A549 (cell line): ENCODE results near the gene PRR22. TPM values are rescaled to one million over a fixed set of nuclear protein-coding genes. Genes with fewer than 3 reads are reported as not detected.

Experiments used
- ATAC-seq, 2 experiments: fragments of 200-7000 bp in 1 of 2; fragments of >200 bp in 1 of 2; cut with Nextera tagmentation in 1 of 2; cut with Tn5 transposase in 1 of 2; 3 replicates each; pipeline versions ENCODE4 v1.8.0 to v1.9.1; 2018 to 2020; ENCODE audit warnings: mild to moderate bottlenecking in 1 of 2, moderate library complexity in 1 of 2
- CTCF ChIA-PET: fragments of 300-600 bp; sonication (Branson Sonifier 250); formaldehyde crosslinking; extraction: SDS; loops from one replicate; lab custom pipeline; 2021; ENCODE audit warnings: antibody characterized with exemption, inconsistent platforms; lab: Yijun Ruan, JAX
- POLR2A ChIA-PET: fragments of 350-600 bp; formaldehyde crosslinking; extraction: SDS; loops from one replicate; lab custom pipeline; 2021; ENCODE audit warnings: antibody characterized with exemption, inconsistent platforms; lab: Yijun Ruan, JAX
- DNase-seq, 2 experiments: peaks; one replicate each; pipeline versions ENCODE4 v3.0.0 to v3.0.0-alpha.2; 2011 to 2016; ENCODE audit warnings: low read depth in 1 of 2, low spot score in 1 of 2
- FAIRE-seq: peaks from 2 replicates; lab custom pipeline; 2011; peaks lifted over from hg19 to GRCh38; lab: Jason Lieb, UNC
- H3K27ac ChIP-seq, 2 experiments: fragments of >200 bp; sonication (Bioruptor Twin); formaldehyde crosslinking; 3 replicates each; pipeline ENCODE4 v1.5.1; 2016 to 2017
- H3K4me1 ChIP-seq: fragments of >200 bp; sonication (Bioruptor Twin); formaldehyde crosslinking; 3 replicates; pipeline ENCODE4 v1.6.1; 2016
- H3K4me2 ChIP-seq: fragments of >200 bp; sonication (Bioruptor Twin); formaldehyde crosslinking; 3 replicates; pipeline ENCODE4 v1.6.1; 2016
- H3K4me3 ChIP-seq: fragments of >200 bp; sonication (Bioruptor Twin); formaldehyde crosslinking; 3 replicates; pipeline ENCODE4 v1.5.1; 2016
- H3K9me3 ChIP-seq: fragments of >200 bp; sonication (Bioruptor Twin); formaldehyde crosslinking; 3 replicates; pipeline ENCODE4 v1.6.1; 2016
- CEBPB ChIP-seq, 2 experiments: fragments of >200 bp in 1 of 2; sonication (Bioruptor Twin) in 1 of 2; formaldehyde crosslinking in 1 of 2; IDR thresholded peaks; 2 replicates each; pipeline ENCODE4 v1.6.1; 2012 to 2016
- CHD4 ChIP-seq: fragments of 200-600 bp; sonication (generic); IDR thresholded peaks from 2 replicates; pipeline ENCODE4 v1.6.1; 2016; ENCODE audit warnings: antibody characterized with exemption, mild to moderate bottlenecking, borderline replicate concordance
- EHMT2 ChIP-seq: fragments of 200-600 bp; sonication (generic); IDR thresholded peaks from 2 replicates; pipeline ENCODE4 v1.6.1; 2016; ENCODE audit warnings: antibody characterized with exemption, low read depth, mild to moderate bottlenecking, moderate library complexity
- FOXS1 ChIP-seq: fragments of 250-450 bp; sonication (Bioruptor Pico); IDR thresholded peaks from 2 replicates; pipeline ENCODE4 v1.5.0; 2020; ENCODE audit warnings: mild to moderate bottlenecking, moderate library complexity
- GATA3 ChIP-seq: IDR thresholded peaks from 2 replicates; pipeline ENCODE4 v1.6.1; 2012; ENCODE audit warnings: borderline replicate concordance
- HDAC2 ChIP-seq: fragments of 200-600 bp; sonication (generic); IDR thresholded peaks from 2 replicates; pipeline ENCODE4 v1.6.1; 2016
- HOXB5 ChIP-seq: fragments of 250-450 bp; sonication (Bioruptor Pico); IDR thresholded peaks from 2 replicates; pipeline ENCODE4 v1.5.0; 2020; ENCODE audit warnings: mild to moderate bottlenecking, moderate library complexity
- JUNB ChIP-seq: fragments of >200 bp; sonication (Bioruptor Twin); formaldehyde crosslinking; IDR thresholded peaks from 2 replicates; pipeline ENCODE4 v1.6.1; 2016
- KDM1A ChIP-seq: fragments of 200-600 bp; sonication (generic); IDR thresholded peaks from 2 replicates; pipeline ENCODE4 v1.6.1; 2016; ENCODE audit warnings: low read depth, mild to moderate bottlenecking
- KDM5A ChIP-seq: fragments of 200-600 bp; sonication (generic); IDR thresholded peaks from 2 replicates; pipeline ENCODE4 v1.6.1; 2016; ENCODE audit warnings: antibody characterized with exemption, mild to moderate bottlenecking
- MAFK ChIP-seq: fragments of 450-650 bp; IDR thresholded peaks from 2 replicates; pipeline ENCODE4 v1.6.1; 2014; ENCODE audit not compliant: partially characterized antibody
- MAZ ChIP-seq: fragments of 150-350 bp; IDR thresholded peaks from 2 replicates; pipeline ENCODE4 v1.6.1; 2014; ENCODE audit warnings: antibody characterized with exemption, low read depth, low read length, borderline replicate concordance
- MYC ChIP-seq: IDR thresholded peaks from 2 replicates; pipeline ENCODE4 v1.6.1; 2012; ENCODE audit warnings: mild to moderate bottlenecking, inconsistent platforms, low read length, improper control_type of control experiment, borderline replicate concordance
- PHF8 ChIP-seq: fragments of 200-600 bp; sonication (generic); IDR thresholded peaks from 2 replicates; pipeline ENCODE4 v1.6.1; 2016; ENCODE audit warnings: low read depth, mild to moderate bottlenecking, antibody characterized with exemption, moderate library complexity, borderline replicate concordance
- RAD21 ChIP-seq, 2 experiments: fragments of >200 bp in 1 of 2; sonication (Bioruptor Twin) in 1 of 2; formaldehyde crosslinking in 1 of 2; IDR thresholded peaks in 1 of 2; conservative IDR thresholded peaks in 1 of 2; 2 replicates in 1 of 2; 3 replicates in 1 of 2; pipeline ENCODE4 v1.6.1; 2012 to 2018; ENCODE audit warnings: inconsistent platforms in 1 of 2
- RCOR1 ChIP-seq: fragments of 150-350 bp; IDR thresholded peaks from 2 replicates; pipeline ENCODE4 v1.6.1; 2014; ENCODE audit warnings: antibody characterized with exemption, low read length, low read depth
- SMC3 ChIP-seq: fragments of >200 bp; sonication (Bioruptor Twin); formaldehyde crosslinking; IDR thresholded peaks from 3 replicates; pipeline ENCODE4 v1.6.1; 2018; ENCODE audit warnings: inconsistent platforms
- TP53 ChIP-seq: fragments of 250-450 bp; sonication (Bioruptor Pico); IDR thresholded peaks from 2 replicates; pipeline ENCODE4 v1.5.0; 2021; ENCODE audit warnings: mild to moderate bottlenecking, moderate library complexity
- ZC3H11A ChIP-seq: fragments of 450-650 bp; IDR thresholded peaks from 2 replicates; pipeline ENCODE4 v1.6.1; 2014; ENCODE audit warnings: antibody characterized with exemption, mild to moderate bottlenecking
- ZFP36 ChIP-seq: fragments of 450-650 bp; IDR thresholded peaks from 2 replicates; pipeline ENCODE4 v1.6.1; 2014; ENCODE audit warnings: borderline replicate concordance; ENCODE audit not compliant: partially characterized antibody
- WGBS: methylation state at CpG from one replicate; pipeline ENCODE4 v1.1.6; 2017; ENCODE audit errors: missing lambda C conversion rate; 5-methylcytosine and 5-hydroxymethylcytosine counted together
- polyA plus RNA-seq, 4 experiments: library from polyadenylated mRNA; depleted of rRNA in 3 of 4; stranded (reverse); fragments of >200 nt; fragmentation: RNase III in 1 of 4; extraction: RNeasy Plus Mini Kit Qiagen cat#74134 plus additional on column Dnase treatment in 1 of 4; gene quantifications; 2 replicates in 3 of 4; 3 replicates in 1 of 4; pipeline ENCODE4 v1.2.3, GENCODE V29; 2011 to 2017
- TF ChIP-seq, protein P1 (sequence below): IDR thresholded peaks from 2 replicates; pipeline ENCODE4 v1.6.1; 2012
- TF ChIP-seq, protein P2 (sequence below): IDR thresholded peaks from 2 replicates; pipeline ENCODE4 v1.6.1; 2012; ENCODE audit warnings: low read depth, borderline replicate concordance
- TF ChIP-seq, protein P3 (sequence below): fragments of 450-650 bp; IDR thresholded peaks from 2 replicates; pipeline ENCODE4 v1.6.1; 2014; ENCODE audit warnings: antibody characterized with exemption
- TF ChIP-seq, protein P4 (sequence below): IDR thresholded peaks from 2 replicates; pipeline ENCODE4 v1.6.1; 2012
- TF ChIP-seq, protein P5 (sequence below): fragments of >200 bp; sonication (Bioruptor Twin); formaldehyde crosslinking; IDR thresholded peaks from 3 replicates; pipeline ENCODE4 v1.5.1; 2016
- TF ChIP-seq, protein P6 (sequence below): fragments of 200-600 bp; sonication (generic); IDR thresholded peaks from 2 replicates; pipeline ENCODE4 v1.6.1; 2016; ENCODE audit warnings: antibody characterized with exemption, mild to moderate bottlenecking, moderate library complexity

Gene PRR22
- polyA plus RNA-seq, 2 of the 4 experiments (the other 2 are of a cell fraction): 0.65 to 2.2 TPM

DNA sequence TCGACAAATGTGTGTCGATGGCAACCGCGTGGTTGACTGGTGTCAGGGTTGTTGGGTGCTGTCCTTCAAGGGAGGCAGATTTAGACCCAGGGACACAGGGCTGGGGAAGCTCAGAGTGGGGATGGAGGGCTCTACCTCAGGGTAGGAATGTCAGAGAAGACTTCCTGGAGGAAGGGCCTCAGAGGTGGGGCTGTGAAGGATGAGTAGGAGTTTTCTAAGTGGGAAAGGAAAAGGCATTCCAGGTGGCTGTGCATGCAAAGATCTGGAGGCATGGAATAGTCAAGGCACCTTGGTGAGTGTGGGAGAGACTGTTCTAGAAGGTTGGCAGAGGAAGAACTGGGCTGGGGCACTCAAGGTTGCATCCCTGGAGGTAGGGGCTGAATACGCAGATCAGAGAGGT lies 22.4 kb upstream of the PRR22 start:
- FAIRE-seq (no peak), DNase-seq (no peak), ATAC-seq (no peak)
- no peak overlapping the region for H3K27ac ChIP-seq
- H3K4me3 ChIP-seq: no peak overlapping the region
- no peak for TF ChIP-seq FOXS1
- TF ChIP-seq, protein P1, sequence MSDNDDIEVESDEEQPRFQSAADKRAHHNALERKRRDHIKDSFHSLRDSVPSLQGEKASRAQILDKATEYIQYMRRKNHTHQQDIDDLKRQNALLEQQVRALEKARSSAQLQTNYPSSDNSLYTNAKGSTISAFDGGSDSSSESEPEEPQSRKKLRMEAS: no peak
- no peak for TF ChIP-seq CHD4
- no peak for TF ChIP-seq CEBPB (IDR thresholded peaks at IDR 0.05)
- no peak for TF ChIP-seq HDAC2
- TF ChIP-seq HOXB5 (CRISPR knock-in tag): no peak
- TF ChIP-seq ZFP36: no peak
- H3K9me3 ChIP-seq: no peaks in the 10 kb centered on the region
- ChIA-PET CTCF (interaction anchor here (0.7 to 3.5 kb wide), 9 partner anchors 9 to 216 kb away, joined by 3 to 25 read pairs (median 4); no protein-coding TSS in a partner anchor), POLR2A (interaction anchor here (0.9 kb wide), 1 partner anchor 21 kb away, joined by 7 read pairs; no protein-coding TSS in a partner anchor)
- no peak overlapping the region for H3K4me2 ChIP-seq
- 95% methylated on average over 5 of the region's 5 CpGs for WGBS
- peaks cover 17% of the 10 kb centered on the region; the same call in 2 of the 3 replicates for H3K4me1 ChIP-seq

DNA sequence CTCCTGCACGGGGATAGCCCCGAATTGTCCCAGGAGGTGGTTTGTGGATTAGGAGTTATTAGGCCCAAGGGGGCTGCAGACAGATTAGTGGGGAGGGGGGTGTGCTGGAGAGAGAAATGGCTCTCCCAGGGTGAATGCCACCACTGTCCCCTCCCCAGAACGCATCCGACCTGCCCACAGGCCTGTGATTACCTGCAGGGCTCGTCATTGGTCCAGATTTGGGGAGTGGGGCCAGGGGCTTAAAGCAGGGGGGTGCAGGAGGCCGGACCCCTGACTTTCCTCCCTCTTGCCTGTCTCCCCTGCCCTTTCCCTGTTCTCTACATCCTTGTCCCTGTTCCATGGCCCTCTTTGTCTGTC lies 21.6 kb upstream of the PRR22 start:
- TF ChIP-seq ZC3H11A: no peak
- no peak for TF ChIP-seq HOXB5 (CRISPR knock-in tag)
- no peak for TF ChIP-seq PHF8
- TF ChIP-seq RAD21 (conservative IDR thresholded peaks at IDR 0.05 in 1 of 2, IDR thresholded peaks at IDR 0.05 in 1 of 2): no peak
- TF ChIP-seq MAZ: no peak
- TF ChIP-seq, protein P2, sequence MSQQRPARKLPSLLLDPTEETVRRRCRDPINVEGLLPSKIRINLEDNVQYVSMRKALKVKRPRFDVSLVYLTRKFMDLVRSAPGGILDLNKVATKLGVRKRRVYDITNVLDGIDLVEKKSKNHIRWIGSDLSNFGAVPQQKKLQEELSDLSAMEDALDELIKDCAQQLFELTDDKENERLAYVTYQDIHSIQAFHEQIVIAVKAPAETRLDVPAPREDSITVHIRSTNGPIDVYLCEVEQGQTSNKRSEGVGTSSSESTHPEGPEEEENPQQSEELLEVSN: no peak
- no peak for TF ChIP-seq SMC3
- TF ChIP-seq, protein P3, sequence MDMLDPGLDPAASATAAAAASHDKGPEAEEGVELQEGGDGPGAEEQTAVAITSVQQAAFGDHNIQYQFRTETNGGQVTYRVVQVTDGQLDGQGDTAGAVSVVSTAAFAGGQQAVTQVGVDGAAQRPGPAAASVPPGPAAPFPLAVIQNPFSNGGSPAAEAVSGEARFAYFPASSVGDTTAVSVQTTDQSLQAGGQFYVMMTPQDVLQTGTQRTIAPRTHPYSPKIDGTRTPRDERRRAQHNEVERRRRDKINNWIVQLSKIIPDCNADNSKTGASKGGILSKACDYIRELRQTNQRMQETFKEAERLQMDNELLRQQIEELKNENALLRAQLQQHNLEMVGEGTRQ: no peak
- no peak for TF ChIP-seq ZFP36
- TF ChIP-seq, protein P4, sequence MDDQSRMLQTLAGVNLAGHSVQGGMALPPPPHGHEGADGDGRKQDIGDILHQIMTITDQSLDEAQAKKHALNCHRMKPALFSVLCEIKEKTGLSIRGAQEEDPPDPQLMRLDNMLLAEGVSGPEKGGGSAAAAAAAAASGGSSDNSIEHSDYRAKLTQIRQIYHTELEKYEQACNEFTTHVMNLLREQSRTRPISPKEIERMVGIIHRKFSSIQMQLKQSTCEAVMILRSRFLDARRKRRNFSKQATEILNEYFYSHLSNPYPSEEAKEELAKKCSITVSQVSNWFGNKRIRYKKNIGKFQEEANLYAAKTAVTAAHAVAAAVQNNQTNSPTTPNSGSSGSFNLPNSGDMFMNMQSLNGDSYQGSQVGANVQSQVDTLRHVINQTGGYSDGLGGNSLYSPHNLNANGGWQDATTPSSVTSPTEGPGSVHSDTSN: no peak
- no peak for TF ChIP-seq MYC
- TF ChIP-seq EHMT2: no peak
- no peak for TF ChIP-seq TP53 (CRISPR knock-in tag)
- no peak for TF ChIP-seq MAFK
- TF ChIP-seq GATA3: no peak
- no peak overlapping the region for H3K4me2 ChIP-seq
- FAIRE-seq: no peak
- no peak for DNase-seq
- ATAC-seq: no peak
- ChIA-PET POLR2A (no interaction called here), CTCF (interaction anchor here (0.7 to 3.5 kb wide), 10 partner anchors 8 to 216 kb away, joined by 3 to 25 read pairs (median 4); partner anchors contain the start of gene VMAC)
- no peak overlapping the region for H3K4me3 ChIP-seq
- 37% methylated on average over 5 of the region's 6 CpGs for WGBS
- H3K9me3 ChIP-seq: no peaks in the 10 kb centered on the region
- H3K4me1 ChIP-seq: peaks cover 17% of the 10 kb centered on the region; the same call in 2 of the 3 replicates
- no peak overlapping the region for H3K27ac ChIP-seq

DNA sequence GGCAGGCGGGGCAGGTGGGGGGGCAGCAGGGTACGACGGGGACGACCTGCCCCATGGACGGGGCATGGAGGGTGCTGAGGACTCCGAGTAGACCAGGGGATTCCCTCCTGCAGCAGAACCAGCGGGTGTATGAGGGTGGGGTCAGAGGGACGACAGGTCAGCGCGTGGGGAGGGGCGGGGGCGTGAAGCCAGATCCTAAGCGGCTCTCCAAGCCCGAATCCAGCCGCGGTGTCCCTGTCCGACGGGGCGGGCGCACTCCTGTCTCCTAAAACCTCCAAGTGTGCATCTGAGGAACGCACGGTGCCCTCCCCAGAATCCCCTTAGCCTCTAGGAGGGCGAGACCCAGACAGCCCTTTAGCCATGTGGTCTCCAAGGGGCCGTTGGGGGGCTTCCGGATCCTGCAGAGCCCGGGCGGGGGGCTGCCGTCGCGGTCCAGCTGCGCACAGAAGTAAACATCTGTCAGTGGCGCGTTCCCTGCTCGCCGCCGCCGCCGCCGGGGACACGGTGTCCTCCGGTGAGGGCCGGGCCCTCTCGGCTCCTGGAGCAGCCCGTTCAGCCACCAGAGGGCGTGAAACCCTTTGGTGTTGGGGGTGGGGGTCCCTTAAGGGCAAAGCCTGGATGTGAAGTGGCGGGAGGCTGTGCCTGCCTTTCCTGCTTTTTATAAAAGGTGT lies 21.1 kb upstream of the PRR22 start:
- FAIRE-seq (no peak), ATAC-seq (peak; percentile 55 to 68; a peak in 5 of 6 replicates), DNase-seq (peak; percentile 62 to 81)
- peak overlapping the region; percentile 50 to 83 for H3K27ac ChIP-seq
- peaks cover 17% of the 10 kb centered on the region; the same call in 2 of the 3 replicates for H3K4me1 ChIP-seq
- peak overlapping the region; percentile 87 for H3K4me2 ChIP-seq
- peak overlapping the region; percentile 43 for H3K4me3 ChIP-seq
- WGBS: 2% methylated on average over 9 of the region's 46 CpGs
- POLR2A ChIA-PET: no interaction called here
- no peaks in the 10 kb centered on the region for H3K9me3 ChIP-seq
- CTCF ChIA-PET: interaction anchor here (0.6 to 1.8 kb wide), 4 partner anchors 16 to 217 kb away, joined by 3 to 8 read pairs (median 4); partner anchors contain the start of gene VMAC
- TF ChIP-seq, protein P5, sequence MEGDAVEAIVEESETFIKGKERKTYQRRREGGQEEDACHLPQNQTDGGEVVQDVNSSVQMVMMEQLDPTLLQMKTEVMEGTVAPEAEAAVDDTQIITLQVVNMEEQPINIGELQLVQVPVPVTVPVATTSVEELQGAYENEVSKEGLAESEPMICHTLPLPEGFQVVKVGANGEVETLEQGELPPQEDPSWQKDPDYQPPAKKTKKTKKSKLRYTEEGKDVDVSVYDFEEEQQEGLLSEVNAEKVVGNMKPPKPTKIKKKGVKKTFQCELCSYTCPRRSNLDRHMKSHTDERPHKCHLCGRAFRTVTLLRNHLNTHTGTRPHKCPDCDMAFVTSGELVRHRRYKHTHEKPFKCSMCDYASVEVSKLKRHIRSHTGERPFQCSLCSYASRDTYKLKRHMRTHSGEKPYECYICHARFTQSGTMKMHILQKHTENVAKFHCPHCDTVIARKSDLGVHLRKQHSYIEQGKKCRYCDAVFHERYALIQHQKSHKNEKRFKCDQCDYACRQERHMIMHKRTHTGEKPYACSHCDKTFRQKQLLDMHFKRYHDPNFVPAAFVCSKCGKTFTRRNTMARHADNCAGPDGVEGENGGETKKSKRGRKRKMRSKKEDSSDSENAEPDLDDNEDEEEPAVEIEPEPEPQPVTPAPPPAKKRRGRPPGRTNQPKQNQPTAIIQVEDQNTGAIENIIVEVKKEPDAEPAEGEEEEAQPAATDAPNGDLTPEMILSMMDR: peak; percentile 69
- TF ChIP-seq JUNB (no peak), RCOR1 (no peak), SMC3 (peak; percentile 67), KDM5A (no peak), KDM1A (no peak)
- TF ChIP-seq, protein P6, sequence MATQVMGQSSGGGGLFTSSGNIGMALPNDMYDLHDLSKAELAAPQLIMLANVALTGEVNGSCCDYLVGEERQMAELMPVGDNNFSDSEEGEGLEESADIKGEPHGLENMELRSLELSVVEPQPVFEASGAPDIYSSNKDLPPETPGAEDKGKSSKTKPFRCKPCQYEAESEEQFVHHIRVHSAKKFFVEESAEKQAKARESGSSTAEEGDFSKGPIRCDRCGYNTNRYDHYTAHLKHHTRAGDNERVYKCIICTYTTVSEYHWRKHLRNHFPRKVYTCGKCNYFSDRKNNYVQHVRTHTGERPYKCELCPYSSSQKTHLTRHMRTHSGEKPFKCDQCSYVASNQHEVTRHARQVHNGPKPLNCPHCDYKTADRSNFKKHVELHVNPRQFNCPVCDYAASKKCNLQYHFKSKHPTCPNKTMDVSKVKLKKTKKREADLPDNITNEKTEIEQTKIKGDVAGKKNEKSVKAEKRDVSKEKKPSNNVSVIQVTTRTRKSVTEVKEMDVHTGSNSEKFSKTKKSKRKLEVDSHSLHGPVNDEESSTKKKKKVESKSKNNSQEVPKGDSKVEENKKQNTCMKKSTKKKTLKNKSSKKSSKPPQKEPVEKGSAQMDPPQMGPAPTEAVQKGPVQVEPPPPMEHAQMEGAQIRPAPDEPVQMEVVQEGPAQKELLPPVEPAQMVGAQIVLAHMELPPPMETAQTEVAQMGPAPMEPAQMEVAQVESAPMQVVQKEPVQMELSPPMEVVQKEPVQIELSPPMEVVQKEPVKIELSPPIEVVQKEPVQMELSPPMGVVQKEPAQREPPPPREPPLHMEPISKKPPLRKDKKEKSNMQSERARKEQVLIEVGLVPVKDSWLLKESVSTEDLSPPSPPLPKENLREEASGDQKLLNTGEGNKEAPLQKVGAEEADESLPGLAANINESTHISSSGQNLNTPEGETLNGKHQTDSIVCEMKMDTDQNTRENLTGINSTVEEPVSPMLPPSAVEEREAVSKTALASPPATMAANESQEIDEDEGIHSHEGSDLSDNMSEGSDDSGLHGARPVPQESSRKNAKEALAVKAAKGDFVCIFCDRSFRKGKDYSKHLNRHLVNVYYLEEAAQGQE: no peak
